ENCODE data around the gene FARS2. TPM values are rescaled to one million over a fixed set of nuclear protein-coding genes. Genes with fewer than 3 reads are reported as not detected.

Gene FARS2
- total and polyA plus RNA-seq, 7 experiments from 2014 or later, result 16.2 to 28.1 (median 20.8) TPM

DNA sequence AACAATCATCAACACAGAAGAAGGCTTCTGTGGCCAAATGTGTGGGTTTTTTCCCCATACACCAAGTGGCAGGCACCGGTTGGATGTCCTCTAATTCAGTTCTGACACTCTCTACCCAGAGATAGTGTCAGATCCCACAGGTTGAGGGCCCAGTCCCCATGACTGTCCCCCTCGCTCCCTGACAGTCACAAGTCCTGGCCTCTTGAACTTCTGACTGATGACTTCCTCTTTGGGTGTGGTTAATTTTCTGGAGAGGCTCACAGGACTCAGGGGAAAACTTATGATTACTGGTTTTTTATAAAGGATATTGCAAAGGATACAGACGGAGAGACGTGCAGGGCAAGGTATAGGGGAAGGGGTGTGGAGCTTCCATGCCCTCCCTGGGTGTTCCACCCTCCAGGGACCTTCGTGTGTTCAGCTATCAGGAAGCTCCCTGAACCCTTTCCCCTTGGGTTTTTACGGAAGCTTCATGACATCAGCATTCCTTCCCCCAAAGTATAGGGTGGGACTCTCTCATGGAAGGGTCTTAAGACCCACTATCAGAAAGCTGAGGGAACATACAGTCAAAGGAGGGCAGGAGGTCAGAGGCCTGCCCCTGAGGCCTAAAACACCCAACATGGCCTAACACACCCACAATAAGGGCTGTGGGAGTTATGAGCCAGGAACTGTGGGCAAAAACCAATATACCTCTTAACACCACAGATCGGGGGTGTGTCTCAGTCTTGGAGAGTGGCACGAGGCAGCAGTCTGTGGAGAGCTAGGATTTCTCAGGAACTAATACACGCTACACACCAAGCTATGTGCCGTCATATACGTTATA lies 33.3 kb downstream of the FARS2 start:
- no peak for DNase-seq
- no peaks in the 10 kb centered on the region for H3K9me3 Mint-ChIP-seq
- intact Hi-C loops (cut with micrococcal nuclease), result no loop called here
- Histone ChIP-seq H3K27me3 (ENCODE audit: control insufficient read depth in 2 of 2, insufficient read depth in 2 of 2, low read length in 2 of 2) (no peaks in the 10 kb centered on the region), H3K9me3 (ENCODE audit: control insufficient read depth in 2 of 3, low read length in 3 of 3) (no peaks in the 10 kb centered on the region), H3K4me3 (ENCODE audit: low read length) (no peak overlapping the region), H3K4me1 (ENCODE audit: control insufficient read depth in 2 of 2, insufficient read depth in 2 of 2, low read length in 2 of 2) (peaks cover 0 to 5% of the 10 kb centered on the region in 2 donors), H3K27ac (ENCODE audit: low read depth, low read length) (no peak overlapping the region), H3K36me3 (ENCODE audit: control insufficient read depth in 2 of 3, insufficient read depth in 3 of 3, low read length in 3 of 3) (no peaks in the 10 kb centered on the region)
- no peaks in the 10 kb centered on the region for H3K27me3 Mint-ChIP-seq
- peaks cover 0 to 25% (median 0%) of the 10 kb centered on the region in 5 donors for H3K36me3 Mint-ChIP-seq
- CTCF ChIA-PET, result interaction anchor here (0.5 to 1.3 kb wide), 2 partner anchors 14 to 151 kb away, joined by 3 to 4 read pairs; no protein-coding TSS in a partner anchor
- H3K4me1 Mint-ChIP-seq, result peaks cover 14 to 57% (median 41%) of the 10 kb centered on the region in 7 donors
- ATAC-seq, result peak; percentile 47
- peak overlapping the region in 2 of 9 donors; percentile 1 to 15 for H3K27ac Mint-ChIP-seq
- POLR2A ChIA-PET, result no interaction called here
- H3K4me3 Mint-ChIP-seq, result no peak overlapping the region

DNA sequence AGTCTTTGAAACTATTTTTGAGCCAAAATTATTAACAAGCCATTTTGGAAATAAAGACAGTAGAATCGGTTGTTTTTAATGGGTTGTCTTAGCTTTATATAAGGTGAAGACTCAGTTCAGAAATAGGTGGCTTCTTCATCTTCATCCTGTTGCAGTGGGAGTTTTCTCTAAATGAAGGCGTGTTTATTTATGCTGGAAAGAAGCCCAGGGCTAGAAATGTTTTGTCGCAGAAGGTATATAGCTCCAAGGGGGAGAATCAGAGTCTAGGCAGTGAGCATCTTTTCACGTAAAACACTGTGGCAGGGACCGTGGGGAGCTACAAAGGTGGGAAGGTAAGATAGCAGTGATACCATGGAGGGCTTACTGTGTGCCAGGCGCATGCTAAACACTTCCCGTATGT lies 34.3 kb downstream of the FARS2 start:
- H3K36me3 Mint-ChIP-seq, result peaks cover 0 to 24% (median 0%) of the 10 kb centered on the region in 5 donors
- H3K9me3 Mint-ChIP-seq, result no peaks in the 10 kb centered on the region
- no peak overlapping the region for H3K4me3 Mint-ChIP-seq
- Histone ChIP-seq H3K4me3 (ENCODE audit: low read length) (no peak overlapping the region), H3K4me1 (ENCODE audit: control insufficient read depth in 2 of 2, insufficient read depth in 2 of 2, low read length in 2 of 2) (peaks cover 0 to 5% of the 10 kb centered on the region in 2 donors), H3K36me3 (ENCODE audit: control insufficient read depth in 2 of 3, insufficient read depth in 3 of 3, low read length in 3 of 3) (no peaks in the 10 kb centered on the region), H3K27ac (ENCODE audit: low read depth, low read length) (no peak overlapping the region), H3K9me3 (ENCODE audit: control insufficient read depth in 2 of 3, low read length in 3 of 3) (no peaks in the 10 kb centered on the region), H3K27me3 (ENCODE audit: control insufficient read depth in 2 of 2, insufficient read depth in 2 of 2, low read length in 2 of 2) (no peaks in the 10 kb centered on the region)
- intact Hi-C loops (cut with micrococcal nuclease), result no loop called here
- ATAC-seq (no peak), DNase-seq (no peak)
- ChIA-PET POLR2A (no interaction called here), CTCF (interaction anchor here (1.3 kb wide), 1 partner anchor 152 kb away, joined by 4 read pairs; no protein-coding TSS in a partner anchor)
- no peaks in the 10 kb centered on the region for H3K27me3 Mint-ChIP-seq
- peaks cover 19 to 61% (median 45%) of the 10 kb centered on the region in 7 donors for H3K4me1 Mint-ChIP-seq
- H3K27ac Mint-ChIP-seq, result no peak overlapping the region

DNA sequence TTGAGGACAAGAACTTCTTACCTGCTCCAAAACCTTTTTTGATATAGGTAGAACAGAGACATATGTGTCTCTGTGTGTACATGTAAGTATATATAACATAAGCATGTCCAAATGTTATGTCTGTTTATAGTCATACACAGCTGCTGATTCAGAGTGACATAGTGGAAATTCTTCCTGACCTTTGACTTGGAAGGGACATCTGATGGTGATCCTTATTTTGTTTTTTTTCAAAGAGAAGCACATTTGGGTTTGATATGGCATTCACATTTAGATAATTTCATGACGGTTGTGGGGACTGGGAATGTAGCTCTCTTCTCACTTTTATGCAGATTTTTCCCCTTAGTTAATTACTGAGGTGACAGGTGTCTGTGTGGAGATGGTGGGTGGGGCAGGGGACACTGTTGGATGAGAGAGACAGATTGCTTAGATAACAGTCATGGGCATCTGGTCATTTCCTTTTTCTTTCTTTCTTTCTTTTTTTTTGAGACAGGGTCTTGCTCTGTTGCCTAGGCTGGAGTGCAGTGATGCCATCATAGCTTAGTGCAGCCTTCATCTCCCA lies 39.0 kb downstream of the FARS2 start:
- CTCF ChIA-PET, result interaction anchor here (2.2 kb wide), 1 partner anchor 157 kb away, joined by 10 read pairs; no protein-coding TSS in a partner anchor
- no peak overlapping the region for H3K27ac Mint-ChIP-seq
- Histone ChIP-seq H3K4me3 (ENCODE audit: low read length) (no peak overlapping the region), H3K27me3 (ENCODE audit: control insufficient read depth in 2 of 2, insufficient read depth in 2 of 2, low read length in 2 of 2) (no peaks in the 10 kb centered on the region), H3K36me3 (ENCODE audit: control insufficient read depth in 2 of 3, insufficient read depth in 3 of 3, low read length in 3 of 3) (no peaks in the 10 kb centered on the region), H3K4me1 (ENCODE audit: control insufficient read depth in 2 of 2, insufficient read depth in 2 of 2, low read length in 2 of 2) (peaks cover 5 to 13% of the 10 kb centered on the region in 2 donors), H3K9me3 (ENCODE audit: control insufficient read depth in 2 of 3, low read length in 3 of 3) (no peaks in the 10 kb centered on the region), H3K27ac (ENCODE audit: low read depth, low read length) (no peak overlapping the region)
- no peak overlapping the region for H3K4me3 Mint-ChIP-seq
- peaks cover 0 to 10% (median 0%) of the 10 kb centered on the region in 5 donors for H3K36me3 Mint-ChIP-seq
- no peak for DNase-seq
- no peaks in the 10 kb centered on the region for H3K27me3 Mint-ChIP-seq
- ATAC-seq, result no peak
- POLR2A ChIA-PET, result no interaction called here
- peaks cover 0 to 2% (median 0%) of the 10 kb centered on the region in 11 donors for H3K9me3 Mint-ChIP-seq
- H3K4me1 Mint-ChIP-seq, result peaks cover 20 to 54% (median 49%) of the 10 kb centered on the region in 7 donors
- intact Hi-C loops (cut with micrococcal nuclease), result loop anchor here in 1 of 2 donors (10.0 kb wide), 1 partner anchor 85 kb away; no protein-coding TSS in a partner anchor

- intact Hi-C loops (cut with micrococcal nuclease), result loop anchor here in 1 of 2 donors (10.0 kb wide), 1 partner anchor 88 kb away; no protein-coding TSS in a partner anchor
- no peak overlapping the region for H3K27ac ChIP-seq (ENCODE audit: low read depth, low read length)
- DNase-seq, result no peak
These were observed 41.1 kb downstream of the FARS2 start for GRCh38 chr6:5302220-5302946.

DNA sequence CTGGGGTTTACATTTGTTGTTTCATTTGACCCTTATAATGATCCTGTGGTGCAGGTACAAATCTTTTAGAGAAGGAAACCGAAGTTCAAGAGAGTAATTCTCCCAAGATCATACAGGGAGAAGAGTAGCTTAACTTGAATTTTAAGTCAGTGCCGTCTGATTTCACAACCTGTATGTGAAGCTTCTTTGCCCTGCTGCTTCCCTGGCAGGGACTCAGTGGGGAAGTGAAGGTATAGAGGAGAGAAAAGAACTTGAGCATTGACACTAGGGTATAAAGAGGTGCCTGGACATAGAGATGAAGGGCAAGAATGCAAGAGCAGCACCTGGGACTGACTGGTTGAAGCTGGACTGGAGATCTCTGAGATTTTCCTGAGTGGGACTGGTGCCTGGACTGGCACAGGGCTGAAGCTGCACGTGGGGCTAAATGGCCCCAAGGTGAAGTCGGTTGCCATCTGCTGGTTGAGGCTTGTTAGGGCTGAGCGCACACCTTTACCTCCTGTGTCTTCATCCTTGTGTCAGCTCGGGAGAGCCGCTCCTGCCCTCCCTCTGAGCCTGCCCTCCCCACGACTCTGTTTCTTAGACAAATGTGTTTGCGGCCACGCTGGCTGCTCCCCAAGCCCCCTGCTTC lies 41.8 kb downstream of the FARS2 start:
- ATAC-seq (peak; percentile 90), DNase-seq (peak; percentile 8 to 53 (median 36))
- peaks cover 20 to 58% (median 42%) of the 10 kb centered on the region in 7 donors for H3K4me1 Mint-ChIP-seq
- no peak overlapping the region for H3K27ac ChIP-seq (ENCODE audit: low read depth, low read length)
- H3K27me3 Mint-ChIP-seq, result no peaks in the 10 kb centered on the region
- H3K4me3 Mint-ChIP-seq, result peak overlapping the region in 5 of 10 donors; percentile 3 to 36 (median 22)
- H3K9me3 ChIP-seq (ENCODE audit: control insufficient read depth in 2 of 3, low read length in 3 of 3), result no peaks in the 10 kb centered on the region
- peak overlapping the region; percentile 10 for H3K4me3 ChIP-seq (ENCODE audit: low read length)
- peaks cover 0 to 2% (median 0%) of the 10 kb centered on the region in 3 experiments for H3K36me3 ChIP-seq (ENCODE audit: control insufficient read depth in 2 of 3, insufficient read depth in 3 of 3, low read length in 3 of 3)
- intact Hi-C loops (cut with micrococcal nuclease), result loop anchor here (1.0 to 10.0 kb wide), 4 partner anchors 43 to 1244 kb away; partner anchors contain the start of gene LYRM4 (in 2 of the 2)
- H3K27ac Mint-ChIP-seq, result peak overlapping the region in 5 of 9 donors; percentile 3 to 48 (median 15)
- peaks cover 5 to 13% of the 10 kb centered on the region in 2 donors for H3K4me1 ChIP-seq (ENCODE audit: control insufficient read depth in 2 of 2, insufficient read depth in 2 of 2, low read length in 2 of 2)
- H3K27me3 ChIP-seq (ENCODE audit: control insufficient read depth in 2 of 2, insufficient read depth in 2 of 2, low read length in 2 of 2), result no peaks in the 10 kb centered on the region
- ChIA-PET POLR2A (no interaction called here), CTCF (interaction anchor here (1.2 to 3.5 kb wide), 5 partner anchors 10 to 1243 kb away, joined by 4 to 28 read pairs (median 5); no protein-coding TSS in a partner anchor)
- H3K9me3 Mint-ChIP-seq, result peaks cover 0 to 2% (median 0%) of the 10 kb centered on the region in 11 donors
- peaks cover 0 to 11% (median 3%) of the 10 kb centered on the region in 5 donors for H3K36me3 Mint-ChIP-seq

More at GRCh38 chr6:5302220-5302946, 41.1 kb downstream of the FARS2 start:
- no peaks in the 10 kb centered on the region for H3K27me3 Mint-ChIP-seq
- H3K36me3 ChIP-seq (ENCODE audit: control insufficient read depth in 2 of 3, insufficient read depth in 3 of 3, low read length in 3 of 3), result no peaks in the 10 kb centered on the region
- peak; percentile 46 for ATAC-seq
- ChIA-PET POLR2A (no interaction called here), CTCF (interaction anchor here (1.2 to 3.5 kb wide), 5 partner anchors 10 to 1244 kb away, joined by 4 to 28 read pairs (median 5); no protein-coding TSS in a partner anchor)
- H3K4me1 ChIP-seq (ENCODE audit: control insufficient read depth in 2 of 2, insufficient read depth in 2 of 2, low read length in 2 of 2), result peaks cover 5 to 13% of the 10 kb centered on the region in 2 donors
- H3K4me1 Mint-ChIP-seq, result peaks cover 20 to 54% (median 42%) of the 10 kb centered on the region in 7 donors
- H3K27me3 ChIP-seq (ENCODE audit: control insufficient read depth in 2 of 2, insufficient read depth in 2 of 2, low read length in 2 of 2), result no peaks in the 10 kb centered on the region
- H3K4me3 Mint-ChIP-seq, result peak overlapping the region; percentile 0 to 47 (median 28)
- peak overlapping the region in 5 of 9 donors; percentile 15 to 67 (median 40) for H3K27ac Mint-ChIP-seq
- H3K36me3 Mint-ChIP-seq, result peaks cover 0 to 4% (median 0%) of the 10 kb centered on the region in 5 donors
- H3K9me3 Mint-ChIP-seq, result peaks cover 0 to 2% (median 0%) of the 10 kb centered on the region in 11 donors
- peak overlapping the region; percentile 10 for H3K4me3 ChIP-seq (ENCODE audit: low read length)
- no peaks in the 10 kb centered on the region for H3K9me3 ChIP-seq (ENCODE audit: control insufficient read depth in 2 of 3, low read length in 3 of 3)

All from naive thymus-derived CD4-positive, alpha-beta T cell (primary cell).